Loucy (cell line): Measurements from ENCODE around the gene KPNA1.

Experiments used
- EZH2phosphoT487 ChIP-seq: fragments of 200-600 bp; IDR thresholded peaks from 2 replicates; pipeline ENCODE4 v1.6.1; 2018; ENCODE audit warnings: antibody characterized with exemption, mild to moderate bottlenecking, moderate library complexity, borderline replicate concordance
- TF ChIP-seq, protein P1 (sequence below): fragments of 200-600 bp; sonication (generic); conservative IDR thresholded peaks from 2 replicates; pipeline ENCODE4 v1.5.1; 2014; ENCODE audit warnings: mild to moderate bottlenecking, antibody characterized with exemption, low read length

DNA sequence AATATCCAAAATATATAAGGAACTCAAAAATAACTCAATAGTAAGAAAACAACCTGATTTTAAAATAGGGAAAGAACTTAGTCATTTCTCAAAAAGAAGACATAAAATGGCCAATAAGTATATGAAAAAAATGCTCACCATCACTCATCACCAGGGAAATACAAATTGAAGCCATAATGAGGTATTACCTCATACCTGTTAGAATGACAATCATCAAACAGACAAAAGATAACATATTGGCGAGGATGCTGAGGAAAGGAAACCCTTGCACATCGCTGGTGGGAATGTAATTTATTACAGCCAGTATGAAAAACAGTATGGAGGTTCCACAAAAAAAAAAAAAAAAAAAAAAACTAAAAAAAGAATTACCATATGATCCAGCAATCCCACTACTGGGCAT lies 38.2 kb downstream of the KPNA1 start:
- TF ChIP-seq, protein P1, sequence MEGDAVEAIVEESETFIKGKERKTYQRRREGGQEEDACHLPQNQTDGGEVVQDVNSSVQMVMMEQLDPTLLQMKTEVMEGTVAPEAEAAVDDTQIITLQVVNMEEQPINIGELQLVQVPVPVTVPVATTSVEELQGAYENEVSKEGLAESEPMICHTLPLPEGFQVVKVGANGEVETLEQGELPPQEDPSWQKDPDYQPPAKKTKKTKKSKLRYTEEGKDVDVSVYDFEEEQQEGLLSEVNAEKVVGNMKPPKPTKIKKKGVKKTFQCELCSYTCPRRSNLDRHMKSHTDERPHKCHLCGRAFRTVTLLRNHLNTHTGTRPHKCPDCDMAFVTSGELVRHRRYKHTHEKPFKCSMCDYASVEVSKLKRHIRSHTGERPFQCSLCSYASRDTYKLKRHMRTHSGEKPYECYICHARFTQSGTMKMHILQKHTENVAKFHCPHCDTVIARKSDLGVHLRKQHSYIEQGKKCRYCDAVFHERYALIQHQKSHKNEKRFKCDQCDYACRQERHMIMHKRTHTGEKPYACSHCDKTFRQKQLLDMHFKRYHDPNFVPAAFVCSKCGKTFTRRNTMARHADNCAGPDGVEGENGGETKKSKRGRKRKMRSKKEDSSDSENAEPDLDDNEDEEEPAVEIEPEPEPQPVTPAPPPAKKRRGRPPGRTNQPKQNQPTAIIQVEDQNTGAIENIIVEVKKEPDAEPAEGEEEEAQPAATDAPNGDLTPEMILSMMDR = no peak
- no peak for TF ChIP-seq EZH2phosphoT487
